GM21515 (cell line): Measurements from ENCODE around the gene F11R.
A peak's percentile ranks its signal among the peaks of the same experiment; 100 is the strongest.
"Not testable (repeated sequence)": the region's sequence is repeated elsewhere in the genome, so short reads cannot be mapped to it uniquely, and the experiment has no call there.

Experiments
- ATAC-seq: cut with Tn5 transposase; IDR thresholded peaks from one replicate; pipeline ENCODE4 v1.9.1; 2021; ENCODE audit not compliant: unreplicated experiment

Gene F11R

GRCh38 chr1:161044908-161045735 lies 24.2 kb upstream of the F11R start:
- ATAC-seq: peak; percentile 41

- ATAC-seq: no peak
These were observed 23.6 kb upstream of the F11R start for GRCh38 chr1:161044535-161044907.

- no peak for ATAC-seq
These were observed 18.6 kb upstream of the F11R start for GRCh38 chr1:161039546-161039945.

- no peak for ATAC-seq
These were observed 18.2 kb upstream of the F11R start for GRCh38 chr1:161039154-161039545.

GRCh38 chr1:161038523-161039153 lies 17.7 kb upstream of the F11R start, which contains the start of gene TSTD1:
TSS of gene TSTD1 (minus strand) at chr1:161038964. CDS start at chr1:161038889, 75 bp downstream.
- peak; percentile 77 for ATAC-seq

- ATAC-seq: no peak
These were observed 16.9 kb upstream of the F11R start for GRCh38 chr1:161037661-161038522.

GRCh38 chr1:161033751-161034150 lies 12.8 kb upstream of the F11R start:
- ATAC-seq: no peak

GRCh38 chr1:161032409-161032808 lies 11.5 kb upstream of the F11R start:
- ATAC-seq: no peak

GRCh38 chr1:161031874-161032273 lies 10.9 kb upstream of the F11R start:
- ATAC-seq: no peak

GRCh38 chr1:161029466-161029865 lies 8.5 kb upstream of the F11R start:
- ATAC-seq: not testable (repeated sequence)

- ATAC-seq: not testable (repeated sequence)
These were observed 6.0 kb upstream of the F11R start for GRCh38 chr1:161026954-161027353.

- ATAC-seq: not testable (repeated sequence)
These were observed 1.5 kb upstream of the F11R start for GRCh38 chr1:161022432-161022831.

GRCh38 chr1:161021970-161022353 lies 1.0 kb upstream of the F11R start:
- no peak for ATAC-seq

- peak; percentile 90 for ATAC-seq
These were observed 415 bp upstream of the F11R start for GRCh38 chr1:161021165-161021969.

- ATAC-seq: no peak
These were observed 1.0 kb downstream of the F11R start for GRCh38 chr1:161019751-161020495.

- not testable (repeated sequence) for ATAC-seq
These were observed 1.8 kb downstream of the F11R start for GRCh38 chr1:161019111-161019660.

GRCh38 chr1:161018631-161018930 lies 2.4 kb downstream of the F11R start:
- ATAC-seq: no peak

GRCh38 chr1:161017756-161018630 lies 3.0 kb downstream of the F11R start:
- no peak for ATAC-seq

- not testable (repeated sequence) for ATAC-seq
These were observed 3.8 kb downstream of the F11R start for GRCh38 chr1:161017181-161017580.
